ENCODE results near the gene MMAB. TPM values are rescaled to one million over a fixed set of nuclear protein-coding genes. Genes with fewer than 3 reads are reported as not detected.

Gene MMAB
- total and polyA plus RNA-seq, 10 of the 15 experiments (the other 5 are each of a cell fraction or from before 2014, with no cell fraction given): 10.6 to 65.3 (median 45.2) TPM

DNA sequence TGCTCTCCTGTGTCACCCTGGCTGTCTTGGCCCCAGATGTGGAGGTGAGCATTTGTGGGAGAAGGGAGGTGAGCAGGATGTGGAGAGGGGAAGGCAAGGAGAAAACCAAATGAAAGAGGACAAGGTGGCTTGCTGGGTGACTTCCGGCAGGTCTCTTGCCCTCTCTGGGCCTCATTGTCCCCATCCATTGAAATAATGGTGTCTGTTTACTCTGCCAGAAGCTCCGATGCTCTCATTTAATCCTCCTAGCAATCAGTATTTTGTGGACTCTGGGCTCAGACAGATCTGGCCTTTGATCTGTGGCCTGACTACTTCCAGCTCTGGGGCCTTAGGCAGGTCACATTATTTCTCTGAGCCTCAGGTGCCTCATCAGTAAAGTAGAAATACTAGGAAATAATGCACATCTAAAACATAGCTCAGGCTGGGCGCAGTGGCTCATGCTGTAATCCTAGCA is 30.9 kb upstream of the MMAB start:
- ATAC-seq (no peak), FAIRE-seq (no peak), DNase-seq (ENCODE audit: low read depth, low spot score) (no peak)
- H3K4me3 ChIP-seq: no peak overlapping the region
- no peaks in the 10 kb centered on the region for H3K36me3 ChIP-seq (ENCODE audit: control insufficient read depth in 2 of 2, insufficient read depth in 2 of 2, low read length in 1 of 2)
- no peaks in the 10 kb centered on the region for H4K20me1 ChIP-seq (ENCODE audit: control insufficient read depth, insufficient read depth)
- ChIA-PET POLR2A (no interaction called here), RAD21 (ENCODE audit: unreplicated experiment) (no interaction called here), CTCF (no interaction called here), SMC1A (ENCODE audit: uncharacterized antibody, unreplicated experiment) (interaction anchor here (0.9 kb wide), 1 partner anchor 20 kb away, joined by 3 read pairs; no protein-coding TSS in a partner anchor)
- no peaks in the 10 kb centered on the region for H3K27me3 ChIP-seq (replicated peaks in 1 of 2; ENCODE audit: control insufficient read depth in 2 of 2, insufficient read depth in 2 of 2, low read length in 1 of 2)
- H3K4me2 ChIP-seq (ENCODE audit: control insufficient read depth, insufficient read depth): no peak overlapping the region
- in situ Hi-C loops (cut with MboI): no loop called here
- 48% methylated on average over 3 of the region's 3 CpGs for WGBS (ENCODE audit: insufficient coverage, insufficient replicate concordance, low lambda C conversion rate, missing lambda C conversion rate)
- H3K9ac ChIP-seq (ENCODE audit: control insufficient read depth, insufficient read depth, low read length): no peak overlapping the region
- H3K79me2 ChIP-seq (ENCODE audit: control insufficient read depth, insufficient read depth, low read length): no peaks in the 10 kb centered on the region
- no peak overlapping the region for H2AFZ ChIP-seq (ENCODE audit: control insufficient read depth, low read depth, low read length)
- H3K9me3 ChIP-seq (replicated peaks; ENCODE audit: control insufficient read depth, insufficient read depth, low read length): no peaks in the 10 kb centered on the region
- no TSS peak for BruUV-seq (replicated peaks)
- intact Hi-C loops (cut with micrococcal nuclease; ENCODE audit: unreplicated experiment): no loop called here
- no peaks in the 10 kb centered on the region for H3K4me1 ChIP-seq (ENCODE audit: control insufficient read depth, insufficient read depth, low read length)
- no peak overlapping the region for H3K27ac ChIP-seq (ENCODE audit: control insufficient read depth, insufficient read depth)
- TF ChIP-seq CBX3 (IDR thresholded peaks at IDR 0.05; ENCODE audit: borderline replicate concordance, low read depth): no peak
- TF ChIP-seq EGR1 (IDR thresholded peaks at IDR 0.05; ENCODE audit: borderline replicate concordance in 1 of 2, low read depth in 2 of 2, low read length in 2 of 2): no peak
- TF ChIP-seq IKZF1 (conservative IDR thresholded peaks at IDR 0.05): no peak
- TF ChIP-seq HDGF (IDR thresholded peaks at IDR 0.05): no peak
- TF ChIP-seq ESRRA (IDR thresholded peaks at IDR 0.05; ENCODE audit: low read length): no peak
- no peak for TF ChIP-seq NFXL1 (IDR thresholded peaks at IDR 0.05; ENCODE audit: borderline replicate concordance)
- TF ChIP-seq HDAC2 (IDR thresholded peaks at IDR 0.05): no peak
- TF ChIP-seq POLR2AphosphoS5 (IDR thresholded peaks at IDR 0.05; ENCODE audit: low read length): no peak
- TF ChIP-seq ZNF207 (IDR thresholded peaks at IDR 0.05; ENCODE audit: borderline replicate concordance): no peak
- TF ChIP-seq MXI1 (IDR thresholded peaks at IDR 0.05; ENCODE audit: low read depth, low read length): no peak
- TF ChIP-seq EED (IDR thresholded peaks at IDR 0.05; ENCODE audit: low read depth): no peak
- TF ChIP-seq, protein P1, sequence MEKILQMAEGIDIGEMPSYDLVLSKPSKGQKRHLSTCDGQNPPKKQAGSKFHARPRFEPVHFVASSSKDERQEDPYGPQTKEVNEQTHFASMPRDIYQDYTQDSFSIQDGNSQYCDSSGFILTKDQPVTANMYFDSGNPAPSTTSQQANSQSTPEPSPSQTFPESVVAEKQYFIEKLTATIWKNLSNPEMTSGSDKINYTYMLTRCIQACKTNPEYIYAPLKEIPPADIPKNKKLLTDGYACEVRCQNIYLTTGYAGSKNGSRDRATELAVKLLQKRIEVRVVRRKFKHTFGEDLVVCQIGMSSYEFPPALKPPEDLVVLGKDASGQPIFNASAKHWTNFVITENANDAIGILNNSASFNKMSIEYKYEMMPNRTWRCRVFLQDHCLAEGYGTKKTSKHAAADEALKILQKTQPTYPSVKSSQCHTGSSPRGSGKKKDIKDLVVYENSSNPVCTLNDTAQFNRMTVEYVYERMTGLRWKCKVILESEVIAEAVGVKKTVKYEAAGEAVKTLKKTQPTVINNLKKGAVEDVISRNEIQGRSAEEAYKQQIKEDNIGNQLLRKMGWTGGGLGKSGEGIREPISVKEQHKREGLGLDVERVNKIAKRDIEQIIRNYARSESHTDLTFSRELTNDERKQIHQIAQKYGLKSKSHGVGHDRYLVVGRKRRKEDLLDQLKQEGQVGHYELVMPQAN (conservative IDR thresholded peaks at IDR 0.05): no peak
- TF ChIP-seq, protein P2, sequence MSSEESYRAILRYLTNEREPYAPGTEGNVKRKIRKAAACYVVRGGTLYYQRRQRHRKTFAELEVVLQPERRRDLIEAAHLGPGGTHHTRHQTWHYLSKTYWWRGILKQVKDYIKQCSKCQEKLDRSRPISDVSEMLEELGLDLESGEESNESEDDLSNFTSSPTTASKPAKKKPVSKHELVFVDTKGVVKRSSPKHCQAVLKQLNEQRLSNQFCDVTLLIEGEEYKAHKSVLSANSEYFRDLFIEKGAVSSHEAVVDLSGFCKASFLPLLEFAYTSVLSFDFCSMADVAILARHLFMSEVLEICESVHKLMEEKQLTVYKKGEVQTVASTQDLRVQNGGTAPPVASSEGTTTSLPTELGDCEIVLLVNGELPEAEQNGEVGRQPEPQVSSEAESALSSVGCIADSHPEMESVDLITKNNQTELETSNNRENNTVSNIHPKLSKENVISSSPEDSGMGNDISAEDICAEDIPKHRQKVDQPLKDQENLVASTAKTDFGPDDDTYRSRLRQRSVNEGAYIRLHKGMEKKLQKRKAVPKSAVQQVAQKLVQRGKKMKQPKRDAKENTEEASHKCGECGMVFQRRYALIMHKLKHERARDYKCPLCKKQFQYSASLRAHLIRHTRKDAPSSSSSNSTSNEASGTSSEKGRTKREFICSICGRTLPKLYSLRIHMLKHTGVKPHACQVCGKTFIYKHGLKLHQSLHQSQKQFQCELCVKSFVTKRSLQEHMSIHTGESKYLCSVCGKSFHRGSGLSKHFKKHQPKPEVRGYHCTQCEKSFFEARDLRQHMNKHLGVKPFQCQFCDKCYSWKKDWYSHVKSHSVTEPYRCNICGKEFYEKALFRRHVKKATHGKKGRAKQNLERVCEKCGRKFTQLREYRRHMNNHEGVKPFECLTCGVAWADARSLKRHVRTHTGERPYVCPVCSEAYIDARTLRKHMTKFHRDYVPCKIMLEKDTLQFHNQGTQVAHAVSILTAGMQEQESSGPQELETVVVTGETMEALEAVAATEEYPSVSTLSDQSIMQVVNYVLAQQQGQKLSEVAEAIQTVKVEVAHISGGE (CRISPR knock-in tag; IDR thresholded peaks at IDR 0.05): no peak
- TF ChIP-seq, protein P3, sequence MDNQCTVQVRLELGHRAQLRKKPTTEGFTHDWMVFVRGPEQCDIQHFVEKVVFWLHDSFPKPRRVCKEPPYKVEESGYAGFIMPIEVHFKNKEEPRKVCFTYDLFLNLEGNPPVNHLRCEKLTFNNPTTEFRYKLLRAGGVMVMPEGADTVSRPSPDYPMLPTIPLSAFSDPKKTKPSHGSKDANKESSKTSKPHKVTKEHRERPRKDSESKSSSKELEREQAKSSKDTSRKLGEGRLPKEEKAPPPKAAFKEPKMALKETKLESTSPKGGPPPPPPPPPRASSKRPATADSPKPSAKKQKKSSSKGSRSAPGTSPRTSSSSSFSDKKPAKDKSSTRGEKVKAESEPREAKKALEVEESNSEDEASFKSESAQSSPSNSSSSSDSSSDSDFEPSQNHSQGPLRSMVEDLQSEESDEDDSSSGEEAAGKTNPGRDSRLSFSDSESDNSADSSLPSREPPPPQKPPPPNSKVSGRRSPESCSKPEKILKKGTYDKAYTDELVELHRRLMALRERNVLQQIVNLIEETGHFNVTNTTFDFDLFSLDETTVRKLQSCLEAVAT (IDR thresholded peaks at IDR 0.05): no peak

All from GM12878 (cell line).